ENCODE measurements around the gene ACSM3.

The ACSM3 gene

DNA sequence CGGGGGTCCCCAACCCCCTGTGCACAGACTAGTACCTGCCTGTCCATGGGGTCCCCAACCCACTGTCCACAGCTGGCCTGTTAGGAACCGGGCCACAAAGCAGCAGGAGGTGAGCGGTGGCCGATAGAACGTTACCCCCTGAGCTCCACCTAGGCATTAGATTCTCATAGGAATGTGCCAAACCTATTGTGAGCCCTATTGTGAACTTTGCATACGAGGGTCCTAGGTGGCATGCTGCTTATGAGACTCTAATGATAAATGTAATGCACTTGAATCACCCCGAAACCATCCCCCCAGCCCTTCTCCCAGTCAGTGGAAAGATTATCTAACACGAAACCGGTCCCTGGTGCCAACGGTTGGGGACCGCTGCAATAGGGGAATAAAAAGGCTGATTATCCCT is 44.0 kb downstream of the ACSM3 start:
- no peak for DNase-seq

DNA sequence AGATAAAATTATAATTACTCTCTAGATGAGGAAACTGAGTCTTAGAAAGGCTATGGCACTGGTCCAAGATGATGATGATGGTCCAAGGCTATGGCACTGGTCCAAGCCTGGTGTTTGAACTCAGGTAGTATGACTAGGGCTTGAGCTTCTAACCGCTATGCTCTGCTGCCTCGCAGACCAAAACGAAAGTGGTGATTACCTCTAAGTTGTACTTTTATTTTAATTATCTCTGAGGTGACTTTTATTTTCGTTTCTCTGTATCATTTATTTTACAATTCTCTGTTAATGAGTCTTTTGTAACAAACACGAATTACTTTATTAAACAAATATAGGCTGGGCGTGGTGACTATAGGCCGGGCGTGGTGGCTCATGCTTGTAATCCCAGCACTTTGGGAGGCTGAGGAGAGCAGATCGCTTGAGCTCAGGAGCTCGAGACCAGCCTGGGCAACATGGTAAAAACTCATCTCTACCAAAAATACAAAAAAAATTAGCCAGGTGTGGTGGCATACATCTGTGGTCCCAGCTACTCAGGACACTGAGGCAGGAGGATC is 48.1 kb downstream of the ACSM3 start:
- DNase-seq, result no peak

DNA sequence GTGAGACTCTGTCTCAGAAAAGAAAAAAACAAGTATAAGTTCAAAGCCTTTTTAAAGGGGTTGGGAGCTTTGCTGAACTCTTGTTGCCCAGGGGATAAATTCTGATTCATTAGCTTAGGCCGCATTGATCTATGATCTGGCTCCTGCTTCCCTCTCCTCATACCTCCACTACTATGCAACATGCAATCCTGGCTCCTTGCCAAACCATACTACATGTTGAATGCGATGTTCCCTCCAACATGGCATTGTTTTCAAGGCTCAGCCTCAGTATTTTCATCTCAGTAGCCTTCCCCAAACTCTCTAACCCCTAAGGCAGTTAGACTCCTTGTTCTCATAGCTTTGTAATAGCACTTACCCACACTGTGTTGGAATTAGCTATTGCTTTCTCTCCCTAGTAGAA is 48.7 kb downstream of the ACSM3 start:
- no peak for DNase-seq

DNA sequence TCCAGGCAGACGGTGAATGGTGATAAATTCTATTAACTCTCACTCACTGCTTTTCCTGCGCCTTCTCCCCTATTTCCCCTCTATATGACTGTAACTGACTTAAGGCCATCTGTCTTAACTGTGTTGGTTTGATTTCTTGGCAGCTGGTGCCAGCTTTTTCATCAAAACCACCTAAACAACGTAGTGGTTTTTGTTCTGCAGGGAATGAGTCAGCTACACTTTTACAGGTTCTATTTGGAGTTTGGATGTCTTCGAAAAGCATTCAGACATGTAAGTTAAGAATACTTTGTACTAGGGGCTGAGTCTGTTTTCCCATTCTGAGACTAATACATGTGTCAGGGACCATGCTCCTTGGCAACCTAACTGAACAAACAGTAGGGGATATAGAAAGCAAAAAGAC is 51.0 kb downstream of the ACSM3 start:
- no peak for DNase-seq

DNA sequence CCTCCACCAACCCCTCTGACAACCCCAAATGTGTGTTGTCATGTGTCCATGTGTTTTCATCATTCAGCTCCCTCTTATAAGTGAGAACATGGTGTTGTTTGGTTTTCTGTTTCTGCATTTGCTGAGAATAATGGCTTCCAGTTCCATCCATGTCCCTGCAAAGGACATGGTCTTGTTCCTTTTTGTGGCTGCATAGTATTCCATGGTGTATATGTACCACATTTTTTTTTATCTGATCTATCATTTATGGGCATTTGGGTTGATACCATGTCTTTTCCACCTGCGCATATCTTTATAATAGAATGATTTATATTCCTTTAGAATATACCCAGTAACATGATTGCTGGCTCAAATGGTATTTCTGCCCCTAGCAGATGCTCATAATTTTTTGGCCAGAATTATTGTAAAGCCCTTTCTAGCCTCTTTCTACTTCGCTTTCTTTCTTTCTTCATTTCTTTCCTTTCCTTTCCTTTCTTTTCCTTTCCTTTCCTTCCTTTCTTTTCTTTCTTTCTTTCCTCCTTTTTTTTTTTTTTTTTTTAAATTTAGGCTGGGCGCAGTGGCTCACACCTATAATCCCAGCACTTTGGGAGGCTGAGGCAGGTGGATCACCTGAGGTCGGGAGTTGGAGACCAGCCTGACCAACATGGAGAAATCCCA is 55.2 kb downstream of the ACSM3 start:
- DNase-seq, result no peak

DNA sequence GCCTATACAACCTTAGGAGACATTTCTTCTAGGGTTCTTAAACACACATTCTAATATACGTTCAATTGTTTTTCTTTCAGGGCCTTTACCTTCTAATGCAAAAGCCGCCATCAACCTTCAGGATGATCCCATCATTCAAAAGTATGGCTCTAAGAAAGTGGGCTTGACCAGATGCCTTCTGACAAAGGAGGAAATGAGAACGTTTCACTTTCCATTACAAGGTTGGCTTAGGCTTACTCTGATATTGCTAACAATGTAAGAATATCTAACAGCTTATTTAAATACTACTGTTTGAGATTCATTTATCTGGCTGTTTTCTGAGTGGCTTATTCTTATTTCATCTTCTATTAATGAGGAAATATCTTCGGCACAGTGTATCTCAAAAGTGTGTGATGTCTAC is 57.9 kb downstream of the ACSM3 start:
- no peak for DNase-seq

DNA sequence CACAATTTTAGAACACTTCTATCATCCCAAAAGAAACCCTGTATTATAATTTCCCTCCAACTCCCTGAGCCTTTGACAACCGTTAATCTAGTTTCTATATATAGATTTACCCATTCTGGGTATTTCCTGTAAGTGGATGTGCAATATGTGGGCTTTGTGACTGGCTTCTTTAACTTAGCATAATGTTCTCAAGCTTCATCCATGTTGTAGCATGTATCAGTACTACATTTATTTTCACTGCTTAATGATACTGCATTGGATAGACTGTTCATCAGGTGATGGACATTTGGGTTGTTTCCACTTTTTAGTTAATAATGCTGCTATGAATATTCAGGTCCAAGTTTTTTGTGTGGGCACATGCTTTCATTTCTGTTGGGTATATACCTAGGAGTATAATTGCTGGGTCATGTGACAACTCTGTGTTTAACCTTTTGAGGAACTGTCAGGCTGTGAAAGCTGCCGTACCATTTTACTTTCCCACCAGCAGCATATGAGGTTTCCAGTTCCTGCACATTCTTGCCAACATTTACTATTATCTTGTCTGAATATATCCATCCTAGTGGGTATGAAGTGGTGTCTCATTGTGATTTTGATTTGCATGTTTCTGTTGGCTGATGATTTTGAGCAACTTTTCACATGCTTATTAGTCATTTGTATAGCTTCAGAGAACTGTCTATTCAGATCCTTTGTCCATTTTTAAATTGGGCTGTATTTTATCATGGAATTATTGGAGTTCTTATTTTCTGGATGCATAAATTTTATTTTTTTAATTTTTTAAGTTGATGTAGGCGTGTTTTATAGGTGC is 58.9 kb downstream of the ACSM3 start:
- no peak for DNase-seq

DNA sequence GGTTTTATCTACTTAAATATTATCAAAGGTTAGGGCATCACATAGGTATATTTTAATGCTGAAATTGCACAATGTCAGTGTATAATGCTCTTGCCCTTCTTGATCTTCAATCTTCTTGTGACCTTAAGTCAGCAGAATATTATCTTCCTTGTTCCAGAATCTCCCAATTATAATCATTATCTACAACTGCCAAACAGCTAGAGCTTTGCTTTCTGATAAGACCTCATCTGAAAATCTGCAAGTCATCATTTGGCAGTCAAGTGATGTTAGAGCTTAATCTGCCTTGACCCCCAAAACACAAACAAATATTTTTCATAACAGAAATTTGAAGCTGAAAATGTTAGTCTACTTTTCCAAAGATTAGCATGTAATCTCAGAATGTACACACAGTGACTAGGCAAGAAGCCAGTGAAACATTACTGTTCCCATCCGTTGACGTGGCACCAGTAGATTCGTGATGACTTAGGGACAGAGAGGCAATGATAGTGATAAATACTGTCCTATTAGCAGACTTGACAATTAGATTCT is 62.3 kb downstream of the ACSM3 start:
- no peak for DNase-seq

DNA sequence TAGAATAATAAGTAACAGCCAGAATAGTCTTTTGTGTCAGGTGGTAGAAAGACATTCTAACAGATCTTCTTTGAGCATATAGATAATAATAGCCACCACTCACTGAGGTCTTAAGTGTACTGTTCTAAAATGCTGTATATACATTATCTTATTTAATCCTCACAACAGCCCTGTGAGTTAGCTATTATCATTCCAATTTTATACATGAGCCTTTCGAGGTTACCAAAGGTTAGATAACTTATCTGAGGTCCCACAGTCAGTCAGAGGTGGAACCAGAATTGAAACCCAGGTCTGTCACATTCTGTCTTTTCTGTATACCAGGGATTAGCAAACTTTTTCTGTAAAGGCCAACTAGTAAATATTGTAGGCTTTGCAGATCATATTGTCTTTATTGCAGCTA is 65.7 kb downstream of the ACSM3 start:
- no peak for DNase-seq

DNA sequence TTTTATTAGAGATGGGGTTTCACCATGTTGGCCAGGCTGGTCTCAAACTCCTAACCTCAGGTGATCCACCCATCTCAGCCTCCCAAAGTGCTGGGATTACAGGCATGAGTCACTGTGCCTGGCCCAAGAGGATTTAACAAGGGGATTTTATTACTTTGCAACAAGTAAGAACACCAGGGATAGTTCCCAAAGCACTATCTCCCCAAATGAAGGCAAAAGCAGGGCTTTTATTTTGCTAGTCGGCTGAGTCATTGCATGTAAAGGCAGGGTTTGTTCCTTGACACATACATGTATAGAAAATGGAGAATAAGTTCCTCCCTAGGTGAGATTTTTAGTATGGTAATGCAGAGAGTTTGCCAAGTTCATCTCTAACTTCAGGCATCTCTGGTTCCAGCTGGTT is 66.6 kb downstream of the ACSM3 start:
- DNase-seq, result no peak

DNA sequence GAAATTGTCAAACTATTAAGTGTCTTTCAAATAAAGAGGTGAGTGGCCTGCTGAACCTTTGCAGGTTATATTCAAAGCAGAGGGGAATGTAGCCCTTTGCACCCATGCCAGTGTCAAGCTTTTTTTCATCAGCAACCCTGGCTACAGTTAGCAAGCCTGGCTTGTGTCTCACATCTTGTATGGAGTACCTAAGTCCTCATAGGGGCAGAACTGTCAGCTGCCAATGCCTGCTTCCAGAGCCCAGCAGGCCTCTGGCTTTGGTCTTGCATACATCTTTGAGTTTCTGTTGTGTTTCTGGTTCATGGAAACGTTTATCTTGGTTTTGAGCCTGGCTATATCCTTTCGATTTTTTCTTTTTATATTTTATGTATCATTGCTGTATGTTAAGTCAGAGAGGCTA is 69.3 kb downstream of the ACSM3 start:
- DNase-seq, result no peak

DNA sequence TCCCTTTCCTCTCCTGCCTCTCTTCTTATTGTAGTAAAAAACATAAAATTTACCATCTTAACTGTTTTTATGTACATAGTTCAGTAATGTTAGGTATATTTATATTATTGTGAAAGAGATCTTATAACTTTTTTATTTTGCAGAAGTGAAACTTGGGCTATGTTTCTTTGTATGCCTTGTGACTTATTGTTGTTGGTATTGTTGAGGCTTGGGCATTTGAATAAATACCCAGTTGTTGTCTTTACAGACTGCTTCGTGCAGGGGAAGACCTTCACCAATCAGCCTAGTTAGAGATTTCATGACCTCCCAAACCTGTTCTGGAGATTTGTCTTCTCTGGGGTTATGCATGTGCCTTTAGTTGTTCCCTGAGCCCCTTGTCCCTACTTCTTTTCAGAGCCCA is 74.4 kb downstream of the ACSM3 start:
- no peak for DNase-seq

DNA sequence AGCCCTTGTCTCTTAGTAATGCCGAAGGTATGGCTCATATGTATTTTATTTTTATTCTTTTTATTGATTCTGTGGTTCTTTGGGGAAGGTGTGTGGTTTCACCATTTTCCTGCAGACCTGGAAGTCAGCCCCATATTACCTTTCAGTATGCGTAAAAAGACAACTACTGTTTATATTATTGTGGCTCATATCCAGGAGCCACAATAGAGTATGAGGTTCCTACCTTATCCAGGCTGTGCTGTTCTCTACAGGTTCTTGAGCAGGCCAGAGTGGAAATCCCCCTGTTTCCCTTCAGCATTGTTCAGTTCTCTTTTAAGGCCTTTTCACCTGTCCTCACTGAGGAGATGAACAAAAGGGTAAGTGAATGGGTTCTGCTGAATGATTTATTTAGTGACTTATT is 75.7 kb downstream of the ACSM3 start:
- DNase-seq, result no peak

DNA sequence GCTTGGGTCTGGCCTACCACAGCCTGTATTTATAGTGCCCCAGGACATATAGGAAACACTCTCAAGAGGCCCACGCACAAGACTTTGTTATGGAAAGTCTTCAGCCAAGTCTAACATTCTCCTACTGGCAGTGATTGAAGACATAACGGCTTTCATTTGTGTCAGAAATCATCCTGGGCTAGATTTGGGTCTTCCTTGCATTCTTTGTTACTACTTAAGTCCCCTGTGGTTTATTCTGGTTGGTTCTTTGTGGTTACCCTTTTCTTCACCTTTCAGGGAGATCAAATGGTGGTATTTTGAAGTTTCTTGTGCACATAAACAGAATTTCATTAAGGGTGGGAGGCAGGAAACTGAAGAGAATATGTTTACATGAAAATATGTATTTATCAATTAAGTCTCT is 80.2 kb downstream of the ACSM3 start:
- DNase-seq, result peak in 1 of 2 donors; percentile 23

DNA sequence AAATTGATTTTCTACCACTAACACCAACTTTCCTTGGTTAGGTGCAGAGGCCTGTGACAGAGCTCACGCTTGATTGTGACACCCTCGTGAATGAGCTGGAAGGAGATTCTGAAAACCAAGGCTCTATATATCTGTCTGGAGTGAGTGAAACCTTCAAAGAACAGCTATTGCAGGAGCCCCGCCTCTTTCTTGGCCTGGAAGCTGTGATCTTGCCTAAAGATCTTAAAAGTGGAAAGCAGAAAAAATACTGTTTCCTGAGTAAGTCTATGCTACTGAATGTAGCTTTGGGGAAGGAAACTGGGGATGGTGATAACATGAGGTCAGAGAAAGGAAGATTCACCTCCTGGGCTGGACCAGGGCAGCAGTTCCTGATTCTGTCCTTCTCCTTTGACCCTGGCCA is 80.8 kb downstream of the ACSM3 start:
- DNase-seq, result peak in 1 of 2 donors; percentile 13

DNA sequence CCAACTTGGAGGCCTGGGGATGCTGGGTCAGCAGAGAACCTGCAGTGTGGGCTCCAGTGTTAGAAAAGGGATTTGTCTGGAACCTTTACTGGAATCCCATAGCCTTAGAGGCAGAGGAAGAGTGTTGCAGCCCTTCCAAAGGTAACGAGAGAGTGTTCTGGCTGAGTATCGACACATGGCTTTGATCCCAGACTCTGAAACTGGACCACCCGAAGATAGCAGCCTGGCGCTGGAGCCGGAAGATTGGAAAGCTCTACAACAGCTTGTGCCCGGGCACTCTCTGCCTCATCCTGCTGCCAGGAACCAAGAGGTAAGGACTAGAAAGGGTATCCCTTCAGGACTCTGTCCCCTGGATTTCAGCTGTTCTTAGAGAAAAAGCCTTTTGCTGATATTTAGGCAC is 82.2 kb downstream of the ACSM3 start:
- DNase-seq, result no peak

DNA sequence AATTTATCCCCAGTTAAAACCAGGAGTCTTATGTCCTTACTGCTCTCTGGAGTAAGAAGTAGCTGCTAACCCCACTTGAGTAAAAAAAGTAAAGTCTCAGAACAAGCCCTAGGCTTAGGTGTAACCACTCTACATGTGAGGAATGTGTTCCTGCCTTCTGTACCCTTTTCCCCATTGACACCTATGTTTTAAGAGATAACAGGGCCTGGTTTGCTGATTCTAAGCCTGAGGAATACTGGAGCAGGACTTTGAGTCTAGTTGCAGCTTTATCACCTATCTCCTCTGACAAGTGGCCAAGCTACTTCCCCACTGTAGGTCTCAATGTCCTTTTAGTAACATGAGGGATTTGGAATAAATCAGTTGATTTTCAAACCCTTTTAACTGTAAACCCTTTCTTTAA is 82.7 kb downstream of the ACSM3 start:
- DNase-seq, result no peak
